Ureter (tissue), 1 donor: Measurements from ENCODE around the gene ZBTB46. TPM values are rescaled to one million over a fixed set of nuclear protein-coding genes. Genes with fewer than 3 reads are reported as not detected.
"Not testable (repeated sequence)": the region's sequence is repeated elsewhere in the genome, so short reads cannot be mapped to it uniquely, and the experiment has no call there.

ENCODE experiments used
- DNase-seq: peaks from one replicate; pipeline ENCODE4 v3.0.0-alpha.2; 2020; ENCODE audit warnings: low spot score
- total RNA-seq: library from RNA; stranded (reverse); gene quantifications from one replicate; pipeline ENCODE4 v1.2.4, GENCODE V29; 2023
- donor health status: DM: yes; HTN: yes; CAD: no.

Gene ZBTB46
- total RNA-seq, 1 donor from 2014 or later, result 10.2 TPM

GRCh38 chr20:63789836-63790571 lies 41.1 kb downstream of the ZBTB46 start:
- no peak for DNase-seq

- no peak for DNase-seq
Measured at GRCh38 chr20:63787749-63788148, 43.3 kb downstream of the ZBTB46 start.

DNA sequence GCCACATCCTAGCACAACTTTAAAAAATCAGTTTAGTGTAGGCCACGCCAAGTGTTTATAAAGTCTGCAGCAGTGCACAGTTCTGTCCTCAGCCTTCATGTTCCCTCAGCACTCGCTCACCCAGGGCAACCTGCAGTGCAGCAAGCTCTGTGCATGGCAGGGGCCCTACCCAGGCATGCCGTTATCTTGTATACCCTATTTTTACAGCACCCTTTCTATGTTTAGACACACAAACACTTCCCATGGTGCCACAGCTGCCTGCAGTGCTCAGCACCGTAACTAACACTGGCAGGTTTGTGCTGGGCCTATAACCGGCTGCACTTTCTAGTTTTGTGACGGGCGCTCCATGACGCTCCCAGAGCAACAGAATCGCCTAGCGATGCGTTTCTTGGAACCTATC lies 43.8 kb downstream of the ZBTB46 start:
- no peak for DNase-seq

DNA sequence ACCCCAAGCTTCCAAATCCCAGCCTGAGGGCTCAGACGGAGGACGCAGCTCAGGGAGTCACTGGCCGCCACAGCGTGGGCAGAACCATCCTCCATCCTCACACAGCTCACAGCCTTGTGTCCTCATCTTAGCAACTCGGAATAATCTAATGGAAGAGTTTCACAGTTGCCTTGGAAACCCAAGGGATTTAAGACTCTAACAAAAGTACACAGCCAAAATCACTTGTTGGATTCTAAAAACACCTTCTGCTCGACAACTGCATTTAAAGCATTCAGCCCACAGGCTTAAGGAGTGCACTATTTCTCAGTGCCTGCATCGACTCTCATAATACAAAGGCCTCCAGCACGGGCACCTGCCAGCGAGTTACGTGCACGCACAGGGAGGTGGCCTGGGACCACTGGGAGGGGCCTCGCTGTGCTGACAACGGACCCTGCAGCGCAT lies 45.4 kb downstream of the ZBTB46 start:
- DNase-seq, result no peak

GRCh38 chr20:63783970-63784369 lies 47.1 kb downstream of the ZBTB46 start:
- no peak for DNase-seq

DNA sequence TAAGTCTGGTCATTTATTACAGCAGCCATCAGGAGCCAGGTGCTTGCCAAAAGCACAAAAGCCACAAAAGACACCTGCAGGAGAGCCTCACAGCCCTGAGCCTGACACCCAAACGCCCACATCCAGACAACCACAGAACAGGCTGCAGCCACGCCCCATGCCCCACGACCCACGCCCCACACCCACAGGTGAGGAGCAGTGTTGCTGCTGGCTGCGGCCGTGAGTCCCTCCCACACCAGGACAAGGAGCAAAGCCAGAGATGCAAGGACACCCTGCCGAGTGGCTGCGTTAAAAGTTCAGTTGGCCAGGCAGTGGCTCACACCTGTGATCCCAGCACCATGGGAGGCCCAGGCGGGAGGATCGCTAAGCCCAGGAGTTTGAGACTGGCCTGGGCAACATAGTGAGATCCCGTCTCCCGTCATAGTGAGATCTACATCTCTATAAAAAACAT lies 48.5 kb downstream of the ZBTB46 start:
- DNase-seq, result no peak

- DNase-seq, result no peak
Measured at GRCh38 chr20:63782051-63782471, 49.0 kb downstream of the ZBTB46 start.

DNA sequence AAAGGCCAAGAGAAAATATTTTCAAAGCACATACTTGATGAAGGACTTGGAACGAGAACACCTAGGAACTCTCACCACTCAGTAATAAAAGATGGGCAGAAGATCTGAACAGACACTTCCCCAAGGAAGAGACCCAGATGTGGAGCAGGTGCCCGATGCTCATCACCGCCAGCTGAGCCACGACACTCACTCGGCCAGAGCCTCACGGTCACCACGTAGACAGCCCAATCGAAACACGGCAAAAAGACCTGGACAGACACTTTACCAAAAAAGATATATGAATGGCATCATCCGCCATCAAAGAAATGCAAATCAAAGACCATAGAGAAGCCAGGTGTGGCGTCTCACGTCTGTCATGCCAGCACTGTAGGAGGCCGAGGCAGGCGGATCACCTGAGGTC lies 49.9 kb downstream of the ZBTB46 start:
- no peak for DNase-seq

DNA sequence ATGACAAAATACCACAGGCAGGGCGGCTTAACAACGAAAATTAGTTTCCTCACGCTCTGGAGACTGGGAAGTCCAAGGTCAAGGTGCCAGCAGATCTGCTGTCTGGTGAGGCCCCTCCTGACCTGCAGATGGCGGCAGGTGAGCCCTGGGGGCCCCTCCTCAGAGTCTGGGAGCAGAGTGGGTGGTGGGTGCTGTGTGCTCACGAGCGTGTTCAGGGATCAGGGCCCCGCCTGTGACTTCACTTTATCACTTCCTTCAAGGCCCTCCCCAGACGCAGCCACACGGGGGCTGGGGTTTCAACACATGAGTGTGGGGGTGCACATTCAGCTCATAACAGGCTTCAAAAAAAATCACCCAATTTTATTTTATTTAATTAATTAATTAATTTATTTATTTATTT lies 52.2 kb downstream of the ZBTB46 start:
- no peak for DNase-seq

GRCh38 chr20:63778034-63778752 lies 52.9 kb downstream of the ZBTB46 start:
- no peak for DNase-seq

DNA sequence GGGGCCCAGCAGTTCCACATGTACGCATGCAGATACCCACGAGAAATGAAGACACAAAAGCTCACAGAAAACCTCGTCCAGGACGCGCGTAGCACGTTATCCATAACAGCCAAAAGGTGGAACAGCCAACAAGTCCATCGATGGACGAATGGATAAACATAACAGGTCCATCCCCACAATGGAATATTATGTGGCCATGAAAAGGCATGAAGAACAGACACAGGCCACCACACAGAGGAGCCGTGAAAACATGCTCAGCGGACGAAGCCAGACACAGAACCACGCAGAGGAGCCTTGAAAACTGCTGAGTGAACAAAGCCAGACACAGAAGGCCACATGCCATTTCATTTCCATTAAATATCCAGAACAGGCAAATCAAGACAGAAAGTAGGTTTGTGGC lies 53.5 kb downstream of the ZBTB46 start:
- no peak for DNase-seq

DNA sequence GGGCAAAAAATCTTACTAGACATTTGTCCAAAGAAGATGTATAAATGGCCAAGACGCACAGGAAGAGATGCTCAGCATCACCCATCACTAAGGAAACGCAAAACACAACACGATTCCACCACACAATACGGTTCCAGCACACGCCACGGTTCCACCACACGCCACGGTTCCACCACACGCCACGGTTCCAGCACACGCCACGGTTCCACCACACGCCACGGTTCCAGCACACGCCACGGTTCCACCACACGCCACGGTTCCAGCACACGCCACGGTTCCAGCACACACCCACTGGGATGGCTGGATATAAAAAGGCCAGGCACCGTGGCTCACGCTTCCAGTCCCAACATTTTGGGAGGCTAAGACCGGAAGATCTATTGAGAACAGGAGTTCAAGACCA lies 54.2 kb downstream of the ZBTB46 start:
- not testable (repeated sequence) for DNase-seq

DNA sequence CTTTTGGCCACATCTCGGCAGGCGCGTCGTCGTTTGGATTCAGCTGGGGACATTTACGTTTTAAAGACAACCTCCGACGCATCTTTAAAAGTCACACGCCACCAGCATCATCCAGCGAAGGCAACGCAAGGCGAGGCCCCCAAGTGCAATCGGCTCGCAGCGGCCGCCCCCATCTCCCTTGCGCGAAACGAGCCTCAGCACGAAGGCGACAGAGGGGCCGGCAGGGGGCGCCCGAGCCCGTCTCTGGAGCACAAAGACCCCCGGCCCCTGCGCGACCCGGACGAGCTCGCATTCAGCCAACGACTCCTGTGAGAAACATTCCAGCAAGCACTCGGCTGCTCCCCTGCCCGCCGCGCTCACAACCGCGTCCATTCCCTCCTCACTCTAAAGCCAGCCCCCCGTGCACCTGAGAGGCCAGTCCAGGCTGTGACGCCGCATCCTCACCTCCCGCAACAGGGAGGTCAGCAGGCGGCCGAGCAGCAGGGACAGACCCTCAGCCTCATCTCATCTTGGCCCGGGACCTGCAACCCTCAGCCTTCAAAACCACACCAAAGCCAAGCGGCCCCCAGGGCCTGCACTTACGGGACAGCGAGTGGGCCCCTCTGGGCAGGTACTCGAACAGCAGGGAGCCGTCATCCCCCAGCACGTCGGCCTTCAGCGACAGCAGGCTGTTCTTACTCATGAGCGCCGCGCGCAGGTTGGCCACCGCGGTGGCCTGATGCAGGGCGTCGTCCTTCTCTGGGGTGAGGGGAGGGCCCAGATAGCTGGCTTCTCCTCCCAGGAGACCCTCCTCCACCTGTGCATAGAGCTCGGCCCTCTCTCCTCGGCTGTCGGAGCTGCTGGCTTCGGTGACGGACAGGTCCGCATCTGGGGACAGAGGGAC lies 55.7 kb downstream of the ZBTB46 start:
- no peak for DNase-seq

GRCh38 chr20:63774306-63774705 lies 56.8 kb downstream of the ZBTB46 start:
- no peak for DNase-seq

DNA sequence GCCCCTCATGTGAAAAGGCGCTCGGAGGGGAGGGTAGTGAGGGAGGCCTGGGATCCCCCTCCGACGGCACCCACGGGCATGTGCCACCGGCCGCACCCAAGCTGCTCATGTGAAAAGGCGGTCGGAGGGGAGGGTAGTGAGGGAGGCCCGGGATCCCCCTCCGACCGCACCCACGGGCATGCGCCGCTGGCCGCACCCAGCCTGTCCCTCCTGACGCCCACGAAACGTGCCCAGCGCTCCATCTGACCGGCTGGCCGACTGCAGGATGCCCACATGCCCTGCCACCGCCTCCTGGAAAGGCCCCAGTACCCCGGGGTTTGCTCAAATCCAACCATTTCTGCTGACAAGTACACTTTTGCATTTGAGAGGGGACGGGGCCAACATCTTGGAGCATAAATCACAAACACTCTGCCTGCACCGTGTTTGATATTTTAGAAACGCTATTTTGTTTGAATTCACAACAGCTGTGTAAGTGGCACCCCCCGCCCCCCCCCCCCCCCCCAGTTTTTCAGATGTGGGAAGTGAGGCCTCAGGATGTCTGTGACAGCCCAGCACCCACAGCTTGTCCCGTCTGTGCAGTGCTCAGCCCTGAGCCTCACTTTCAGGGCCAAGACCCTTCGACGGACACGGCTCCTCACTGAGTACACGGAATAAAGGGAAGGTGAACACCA lies 57.4 kb downstream of the ZBTB46 start:
- no peak for DNase-seq

- DNase-seq, result no peak
Measured at GRCh38 chr20:63772781-63773518, 58.1 kb downstream of the ZBTB46 start.

- DNase-seq, result no peak
Measured at GRCh38 chr20:63771046-63771707, 59.9 kb downstream of the ZBTB46 start.

- DNase-seq, result no peak
Measured at GRCh38 chr20:63769891-63770474, 61.1 kb downstream of the ZBTB46 start.

GRCh38 chr20:63768591-63769515 lies 62.2 kb downstream of the ZBTB46 start:
- no peak for DNase-seq
